SU-DHL-6 (cell line): ENCODE measurements around the gene ZNF581.

Source experiments
- H2AFZ ChIP-seq: fragments of 200-600 bp; sonication (generic); 2 replicates; pipeline ENCODE4 v1.6.1; 2014; ENCODE audit warnings: low read depth, mild to moderate bottlenecking, moderate library complexity, mixed read lengths, antibody characterized with exemption, low read length; ENCODE audit not compliant: severe bottlenecking
- H3F3A ChIP-seq: fragments of 200-600 bp; shearing (Covaris generic); 2 replicates; pipeline ENCODE4 v1.6.0; 2016; ENCODE audit warnings: antibody characterized with exemption, mild to moderate bottlenecking; ENCODE audit not compliant: insufficient read depth
- H3K27ac ChIP-seq: fragments of 200-600 bp; sonication (generic); 2 replicates; pipeline ENCODE4 v1.5.1; 2016; ENCODE audit warnings: low read depth, mild to moderate bottlenecking, low read length, moderate library complexity, mixed read lengths
- H3K27me3 ChIP-seq: fragments of 200-600 bp; sonication (generic), shearing (Covaris generic); 2 replicates; pipeline ENCODE4 v1.6.0; 2014; ENCODE audit warnings: mild to moderate bottlenecking, low read length
- H3K36me3 ChIP-seq: fragments of 200-600 bp; sonication (generic); 2 replicates; pipeline ENCODE4 v1.6.1; 2014; ENCODE audit warnings: mild to moderate bottlenecking, low read length, mixed read lengths
- H3K4me2 ChIP-seq: fragments of 300-600, 200-600 bp; shearing (Covaris generic), sonication (generic); 2 replicates; pipeline ENCODE4 v1.6.0; 2014; ENCODE audit warnings: low read length, low read depth, mild to moderate bottlenecking; ENCODE audit not compliant: poor library complexity, severe bottlenecking
- H3K4me3 ChIP-seq: fragments of 200-600 bp; sonication (generic); 2 replicates; pipeline ENCODE4 v1.5.1; 2014; ENCODE audit warnings: antibody characterized with exemption, low read length, mild to moderate bottlenecking, mixed read lengths; ENCODE audit not compliant: insufficient read depth, poor library complexity, severe bottlenecking
- H3K79me2 ChIP-seq: fragments of 200-600 bp; sonication (generic); 2 replicates; pipeline ENCODE4 v1.6.1; 2014; ENCODE audit warnings: mild to moderate bottlenecking, low read length, moderate library complexity; ENCODE audit not compliant: insufficient read depth
- H3K9ac ChIP-seq: fragments of 200-600 bp; sonication (generic); 2 replicates; pipeline ENCODE4 v1.7.0; 2014; ENCODE audit warnings: mild to moderate bottlenecking, low read length
- H3K9me2 ChIP-seq: fragments of 200-600 bp; sonication (generic); replicated peaks from 2 replicates; pipeline ENCODE4 v1.6.1; 2014; ENCODE audit warnings: low read length; ENCODE audit not compliant: insufficient read depth
- H3K9me3 ChIP-seq: fragments of 200-600 bp; sonication (generic); 2 replicates; pipeline ENCODE4 v1.6.1; 2014; ENCODE audit warnings: low read length, mixed read lengths; ENCODE audit not compliant: insufficient read depth
- H4K20me1 ChIP-seq: fragments of 200-600 bp; sonication (generic); 2 replicates; pipeline ENCODE4 v1.6.1; 2014; ENCODE audit warnings: low read depth, mild to moderate bottlenecking, antibody characterized with exemption, low read length, moderate library complexity, mixed read lengths
- EZH2phosphoT487 ChIP-seq: fragments of 200-600 bp; sonication (generic), shearing (Covaris generic); conservative IDR thresholded peaks from 2 replicates; pipeline ENCODE4 v1.6.1; 2018; ENCODE audit warnings: mild to moderate bottlenecking, antibody characterized with exemption, low read length, moderate library complexity, mixed read lengths
- TF ChIP-seq, protein P1 (sequence below): fragments of 200-600 bp; sonication (generic); IDR thresholded peaks from one replicate; pipeline ENCODE4 v1.5.1; 2017; ENCODE audit warnings: antibody characterized with exemption, mild to moderate bottlenecking, low read length, moderate library complexity; ENCODE audit not compliant: insufficient read depth, poor library complexity, severe bottlenecking

ZNF581 gene

DNA sequence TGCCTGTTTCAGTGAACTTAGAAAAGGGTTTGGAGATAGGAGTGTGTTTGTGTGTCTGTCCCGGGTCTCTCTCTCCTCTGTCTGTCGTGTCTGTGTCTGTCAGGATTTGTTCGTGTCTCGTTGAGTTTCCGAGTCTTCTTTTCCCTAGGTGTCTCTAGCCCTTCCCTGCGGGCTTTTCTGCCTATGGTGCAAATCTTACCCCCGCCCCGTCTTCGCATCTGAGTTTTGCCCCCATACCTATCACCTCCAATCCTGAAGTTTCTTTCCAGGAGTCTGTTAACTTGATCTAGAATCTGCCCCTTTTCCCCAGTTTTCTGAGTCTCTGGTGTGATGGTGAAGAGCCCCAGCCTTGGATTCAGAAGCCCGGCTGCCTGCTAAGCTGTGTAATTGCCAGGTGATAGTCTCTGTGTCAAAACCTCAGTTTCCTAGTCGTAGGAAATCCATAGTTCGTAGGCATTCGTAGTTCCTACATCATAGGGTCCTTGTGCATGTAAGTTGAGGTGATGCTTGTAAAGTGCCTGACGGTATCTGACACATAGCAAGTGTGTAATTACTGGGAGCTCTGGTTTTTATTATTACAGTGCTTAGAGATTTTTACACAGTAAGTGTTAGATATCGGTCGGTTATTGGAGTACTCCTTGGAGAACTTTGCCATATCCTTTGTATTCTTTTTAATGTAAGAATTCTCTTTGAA lies 32.4 kb downstream of the ZNF581 start:
- Histone ChIP-seq H3K9me2 (no peaks in the 10 kb centered on the region), H3K4me3 (peak overlapping the region; percentile 68), H3K36me3 (peaks cover 12% of the 10 kb centered on the region; the same call in 1 of the 2 replicates), H3K79me2 (peaks cover 82% of the 10 kb centered on the region), H2AFZ (no peak overlapping the region), H4K20me1 (peaks cover 3% of the 10 kb centered on the region), H3K9me3 (no peaks in the 10 kb centered on the region), H3K9ac (peak overlapping the region; percentile 82), H3K27me3 (no peaks in the 10 kb centered on the region), H3K27ac (peak overlapping the region; percentile 90), H3K4me2 (peak overlapping the region; percentile 90), H3F3A (peaks cover 54% of the 10 kb centered on the region)
- TF ChIP-seq, protein P1, sequence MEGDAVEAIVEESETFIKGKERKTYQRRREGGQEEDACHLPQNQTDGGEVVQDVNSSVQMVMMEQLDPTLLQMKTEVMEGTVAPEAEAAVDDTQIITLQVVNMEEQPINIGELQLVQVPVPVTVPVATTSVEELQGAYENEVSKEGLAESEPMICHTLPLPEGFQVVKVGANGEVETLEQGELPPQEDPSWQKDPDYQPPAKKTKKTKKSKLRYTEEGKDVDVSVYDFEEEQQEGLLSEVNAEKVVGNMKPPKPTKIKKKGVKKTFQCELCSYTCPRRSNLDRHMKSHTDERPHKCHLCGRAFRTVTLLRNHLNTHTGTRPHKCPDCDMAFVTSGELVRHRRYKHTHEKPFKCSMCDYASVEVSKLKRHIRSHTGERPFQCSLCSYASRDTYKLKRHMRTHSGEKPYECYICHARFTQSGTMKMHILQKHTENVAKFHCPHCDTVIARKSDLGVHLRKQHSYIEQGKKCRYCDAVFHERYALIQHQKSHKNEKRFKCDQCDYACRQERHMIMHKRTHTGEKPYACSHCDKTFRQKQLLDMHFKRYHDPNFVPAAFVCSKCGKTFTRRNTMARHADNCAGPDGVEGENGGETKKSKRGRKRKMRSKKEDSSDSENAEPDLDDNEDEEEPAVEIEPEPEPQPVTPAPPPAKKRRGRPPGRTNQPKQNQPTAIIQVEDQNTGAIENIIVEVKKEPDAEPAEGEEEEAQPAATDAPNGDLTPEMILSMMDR: no peak
- no peak for TF ChIP-seq EZH2phosphoT487

DNA sequence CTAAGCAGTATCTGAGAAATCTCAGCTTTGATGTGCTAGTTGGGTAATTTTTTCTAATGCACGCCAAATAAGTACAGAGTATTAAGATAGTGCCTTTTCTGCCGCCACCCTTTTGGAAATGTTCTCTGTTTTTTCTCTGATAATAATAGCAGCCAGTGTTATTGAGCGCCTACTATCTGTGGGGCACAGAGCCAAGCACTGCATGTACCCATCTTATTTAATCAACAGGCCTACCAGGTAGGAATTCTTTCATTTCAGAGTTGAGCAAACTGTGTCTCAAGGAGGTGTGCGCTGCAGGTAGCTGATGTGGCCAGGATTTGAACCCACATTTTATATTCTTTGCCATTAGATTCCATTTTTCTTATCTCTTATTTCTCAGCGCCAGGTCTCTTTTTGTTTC lies 32.9 kb downstream of the ZNF581 start:
- Histone ChIP-seq H4K20me1 (peaks cover 3% of the 10 kb centered on the region), H3K4me2 (peak overlapping the region; percentile 90), H3K9ac (peak overlapping the region; percentile 82), H3K79me2 (peaks cover 82% of the 10 kb centered on the region), H3F3A (peaks cover 55% of the 10 kb centered on the region), H3K4me3 (peak overlapping the region; percentile 68), H3K9me2 (no peaks in the 10 kb centered on the region), H3K9me3 (no peaks in the 10 kb centered on the region), H3K36me3 (peaks cover 12% of the 10 kb centered on the region; the same call in 1 of the 2 replicates), H2AFZ (no peak overlapping the region), H3K27me3 (no peaks in the 10 kb centered on the region), H3K27ac (peak overlapping the region; percentile 90)
- TF ChIP-seq EZH2phosphoT487: no peak
- TF ChIP-seq, protein P1: no peak

DNA sequence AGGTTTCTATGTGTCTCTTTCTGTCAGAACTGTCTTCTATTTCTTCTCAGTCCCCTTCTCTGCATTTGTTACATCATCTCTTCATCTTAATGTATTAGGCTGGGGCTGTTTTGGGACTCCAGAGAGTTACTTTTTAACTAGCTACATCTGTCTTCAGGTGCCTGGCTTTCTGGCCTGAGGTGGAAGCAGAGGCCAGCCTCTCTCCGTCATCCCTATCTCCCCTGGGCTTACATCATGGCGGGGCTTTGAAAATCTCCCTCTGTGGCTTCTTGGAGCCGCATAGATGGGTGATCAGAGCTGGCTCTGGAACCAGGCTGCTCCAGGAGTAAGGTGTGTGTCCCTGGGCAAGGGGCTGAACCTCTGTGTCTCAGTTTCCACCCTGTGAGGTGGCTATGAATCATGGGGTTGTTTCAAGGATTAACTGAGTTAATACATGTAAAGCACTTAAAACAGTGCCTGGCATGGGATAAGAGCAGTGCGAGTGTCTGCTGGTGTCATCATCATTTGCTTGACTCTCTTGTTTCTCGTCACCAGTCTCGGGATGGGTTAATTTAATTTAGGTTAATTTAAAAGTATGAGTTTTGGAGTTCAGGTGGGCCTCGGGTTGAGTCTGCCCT lies 33.5 kb downstream of the ZNF581 start:
- peak overlapping the region; percentile 90 for H3K4me2 ChIP-seq
- no peak overlapping the region for H2AFZ ChIP-seq
- no peak for TF ChIP-seq EZH2phosphoT487
- TF ChIP-seq, protein P1: no peak
- peak overlapping the region; percentile 90 for H3K27ac ChIP-seq
- H3K4me3 ChIP-seq: peak overlapping the region; percentile 68
- H3K9me2 ChIP-seq: no peaks in the 10 kb centered on the region
- H4K20me1 ChIP-seq: peaks cover 3% of the 10 kb centered on the region
- no peaks in the 10 kb centered on the region for H3K9me3 ChIP-seq
- peak overlapping the region; percentile 82 for H3K9ac ChIP-seq
- peaks cover 12% of the 10 kb centered on the region; the same call in 1 of the 2 replicates for H3K36me3 ChIP-seq
- no peaks in the 10 kb centered on the region for H3K27me3 ChIP-seq
- H3K79me2 ChIP-seq: peaks cover 84% of the 10 kb centered on the region
- peaks cover 57% of the 10 kb centered on the region for H3F3A ChIP-seq
